ENCODE results near the gene SNRPD2. TPM values are rescaled to one million over a fixed set of nuclear protein-coding genes. Genes with fewer than 3 reads are reported as not detected.

Gene SNRPD2
- total and polyA plus RNA-seq, 7 donors = 205 to 368 (median 243) TPM

DNA sequence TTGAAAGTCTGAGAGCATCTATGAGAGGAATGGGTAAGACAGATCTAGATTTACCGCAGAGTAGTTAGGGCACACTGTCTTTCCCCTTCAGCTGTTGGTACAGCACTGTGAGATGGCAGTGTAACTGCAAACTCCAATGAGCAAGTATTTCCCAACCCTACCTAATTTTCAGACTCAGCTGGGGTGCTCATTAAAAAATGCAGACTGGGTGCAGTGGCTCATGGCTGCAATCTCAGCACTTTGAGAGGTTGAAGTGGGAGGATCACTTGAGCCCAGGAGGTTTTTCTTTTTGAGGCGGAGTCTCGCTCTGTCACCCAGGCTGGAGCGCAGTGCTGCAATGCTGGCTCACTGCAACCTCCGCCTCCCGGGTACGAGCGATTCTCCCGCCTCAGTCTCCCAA is 13.4 kb upstream of the SNRPD2 start:
- no peak for DNase-seq
- 89 to 97% (median 94%) methylated on average over 9 of the region's 9 CpGs for WGBS, 3 donors
- H3K4me3 ChIP-seq = no peak overlapping the region
- intact Hi-C loops (cut with DNase I) = no loop called here
- ATAC-seq = no peak
- H3K27me3 ChIP-seq (ENCODE audit: insufficient read depth in 3 of 3, low read length in 2 of 3) = no peaks in the 10 kb centered on the region
- no peaks in the 10 kb centered on the region for H3K9me3 ChIP-seq
- TF ChIP-seq, protein P1, sequence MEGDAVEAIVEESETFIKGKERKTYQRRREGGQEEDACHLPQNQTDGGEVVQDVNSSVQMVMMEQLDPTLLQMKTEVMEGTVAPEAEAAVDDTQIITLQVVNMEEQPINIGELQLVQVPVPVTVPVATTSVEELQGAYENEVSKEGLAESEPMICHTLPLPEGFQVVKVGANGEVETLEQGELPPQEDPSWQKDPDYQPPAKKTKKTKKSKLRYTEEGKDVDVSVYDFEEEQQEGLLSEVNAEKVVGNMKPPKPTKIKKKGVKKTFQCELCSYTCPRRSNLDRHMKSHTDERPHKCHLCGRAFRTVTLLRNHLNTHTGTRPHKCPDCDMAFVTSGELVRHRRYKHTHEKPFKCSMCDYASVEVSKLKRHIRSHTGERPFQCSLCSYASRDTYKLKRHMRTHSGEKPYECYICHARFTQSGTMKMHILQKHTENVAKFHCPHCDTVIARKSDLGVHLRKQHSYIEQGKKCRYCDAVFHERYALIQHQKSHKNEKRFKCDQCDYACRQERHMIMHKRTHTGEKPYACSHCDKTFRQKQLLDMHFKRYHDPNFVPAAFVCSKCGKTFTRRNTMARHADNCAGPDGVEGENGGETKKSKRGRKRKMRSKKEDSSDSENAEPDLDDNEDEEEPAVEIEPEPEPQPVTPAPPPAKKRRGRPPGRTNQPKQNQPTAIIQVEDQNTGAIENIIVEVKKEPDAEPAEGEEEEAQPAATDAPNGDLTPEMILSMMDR (IDR thresholded peaks at IDR 0.05) = no peak
- no peaks in the 10 kb centered on the region for H3K4me1 ChIP-seq
- peaks cover 0 to 10% of the 10 kb centered on the region in 2 donors for H3K36me3 ChIP-seq (ENCODE audit: insufficient read depth in 1 of 2, low read depth in 1 of 2)
- H3K27ac ChIP-seq = no peak overlapping the region

DNA sequence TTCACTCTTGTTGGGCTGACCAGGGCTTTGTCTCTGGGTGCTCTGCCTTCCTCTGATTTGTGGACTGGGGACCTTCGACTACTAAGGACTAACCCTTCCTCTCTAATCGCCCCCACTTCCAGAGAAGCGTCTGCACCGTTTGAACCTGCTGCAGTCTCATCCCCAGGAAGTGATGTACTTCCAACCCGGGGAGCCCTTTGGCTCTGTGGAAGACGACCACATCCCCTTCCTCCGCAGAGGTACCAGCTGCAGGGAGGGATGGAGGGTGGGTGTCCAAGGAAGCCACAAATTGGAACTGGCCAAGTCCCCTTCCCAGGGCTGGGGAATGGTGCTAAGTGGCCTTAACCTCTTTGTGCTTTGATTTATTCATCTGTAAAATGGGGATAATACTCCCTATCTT is 9.9 kb upstream of the SNRPD2 start:
- DNase-seq (no peak), ATAC-seq (no peak)
- no peaks in the 10 kb centered on the region for H3K27me3 ChIP-seq (ENCODE audit: insufficient read depth in 3 of 3, low read length in 2 of 3)
- TF ChIP-seq, protein P1 (IDR thresholded peaks at IDR 0.05) = no peak
- peaks cover 0 to 10% of the 10 kb centered on the region in 2 donors for H3K36me3 ChIP-seq (ENCODE audit: insufficient read depth in 1 of 2, low read depth in 1 of 2)
- no peaks in the 10 kb centered on the region for H3K9me3 ChIP-seq
- WGBS, 3 donors = 57 to 70% (median 68%) methylated on average over 7 of the region's 7 CpGs
- intact Hi-C loops (cut with DNase I) = no loop called here
- H3K27ac ChIP-seq = no peak overlapping the region
- no peaks in the 10 kb centered on the region for H3K4me1 ChIP-seq
- no peak overlapping the region for H3K4me3 ChIP-seq

DNA sequence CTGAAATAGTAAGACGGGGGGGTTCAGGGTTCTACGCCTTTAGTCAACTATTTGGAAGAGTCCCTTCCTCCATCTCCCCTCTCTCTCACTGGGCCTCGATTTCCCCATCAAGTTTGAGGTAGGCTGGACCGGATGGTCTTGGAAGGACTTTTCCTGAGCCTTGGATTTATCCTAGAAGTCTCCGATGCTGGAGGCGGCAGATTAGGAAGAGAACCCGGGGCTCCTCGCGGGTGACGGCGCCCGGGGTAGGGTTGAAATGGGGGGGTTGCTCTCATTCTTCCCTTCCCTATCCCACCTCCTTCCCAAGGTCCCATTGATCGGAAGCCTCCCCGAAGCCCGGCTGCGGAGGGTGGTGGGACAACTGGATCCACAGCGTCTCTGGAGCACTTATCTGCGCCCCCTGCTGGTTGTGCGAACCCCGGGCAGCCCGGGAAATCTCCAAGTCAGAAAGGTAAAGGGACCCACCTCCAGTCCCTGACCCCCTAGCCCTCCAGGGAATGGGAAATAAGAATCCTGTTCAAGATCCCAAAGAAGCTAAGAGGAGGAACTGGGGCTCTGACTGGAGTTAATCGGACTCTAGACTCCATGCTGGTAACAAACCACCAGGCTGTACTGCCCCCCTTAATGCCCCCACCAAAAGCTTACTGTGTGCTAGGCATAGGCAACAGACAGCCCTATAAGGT is 1.5 kb upstream of the SNRPD2 start:
- intact Hi-C loops (cut with DNase I) = no loop called here
- TF ChIP-seq, protein P1 (IDR thresholded peaks at IDR 0.05) = peak; percentile 77
- Histone ChIP-seq H3K4me1 (peaks cover 11% of the 10 kb centered on the region), H3K9me3 (no peaks in the 10 kb centered on the region), H3K27me3 (ENCODE audit: insufficient read depth in 3 of 3, low read length in 2 of 3) (no peaks in the 10 kb centered on the region), H3K36me3 (ENCODE audit: insufficient read depth in 1 of 2, low read depth in 1 of 2) (peaks cover 0 to 25% of the 10 kb centered on the region in 2 donors), H3K4me3 (peak overlapping the region; percentile 93), H3K27ac (peak overlapping the region; percentile 93)
- DNase-seq (peak; percentile 81 to 89), ATAC-seq (peak in 1 of 4 donors; percentile 39)
- WGBS, 3 donors = 1 to 2% (median 1%) methylated on average over 22 of the region's 22 CpGs

DNA sequence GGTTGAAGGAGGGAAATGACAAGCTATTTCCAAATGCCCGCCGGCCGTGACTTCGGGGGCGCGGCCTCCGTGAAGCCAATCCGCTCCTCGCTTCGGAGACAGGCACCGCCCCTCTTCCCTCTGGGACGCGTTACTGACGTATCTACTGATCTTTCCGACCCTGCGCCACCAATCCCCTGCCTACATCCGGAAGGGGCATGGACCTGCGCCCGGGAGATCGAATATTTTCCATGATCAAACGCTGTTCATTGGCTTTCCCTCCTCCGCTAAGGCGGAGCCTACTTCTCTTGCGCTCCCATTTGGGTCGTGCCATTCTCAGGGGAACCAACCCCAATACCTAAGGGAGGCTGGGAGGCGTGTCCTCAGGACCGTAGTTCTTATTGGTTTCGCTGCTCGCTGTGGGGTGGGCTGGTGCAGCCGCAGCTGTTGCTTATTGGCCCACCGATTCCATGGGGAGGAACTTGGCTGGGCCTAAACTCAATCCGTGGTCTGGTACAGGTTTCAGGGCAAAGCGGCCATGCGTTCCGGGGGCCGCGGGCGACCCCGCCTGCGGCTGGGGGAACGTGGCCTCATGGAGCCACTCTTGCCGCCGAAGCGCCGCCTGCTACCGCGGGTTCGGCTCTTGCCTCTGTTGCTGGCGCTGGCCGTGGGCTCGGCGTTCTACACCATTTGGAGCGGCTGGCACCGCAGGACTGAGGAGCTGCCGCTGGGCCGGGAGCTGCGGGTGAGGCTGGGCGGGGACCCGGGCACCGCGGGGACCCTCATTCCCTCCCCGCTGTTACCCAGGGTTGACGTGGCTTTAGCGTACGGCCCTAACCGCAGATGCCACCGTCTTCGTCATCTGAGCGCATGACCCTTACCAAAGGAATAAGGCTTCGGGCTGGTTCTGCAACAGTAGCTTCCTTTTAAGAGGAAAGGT is 693 bp upstream of the SNRPD2 start, which contains the start of gene QPCTL:
TSS of gene QPCTL (plus strand) at position 480 of the 919 bp plus-strand sequence. CDS start at position 518, 38 bp downstream.
- no peaks in the 10 kb centered on the region for H3K9me3 ChIP-seq
- peak; percentile 91 to 95 (median 93) for ATAC-seq
- intact Hi-C loops (cut with DNase I) = no loop called here
- H3K4me1 ChIP-seq = peaks cover 11% of the 10 kb centered on the region
- TF ChIP-seq, protein P1 (IDR thresholded peaks at IDR 0.05) = no peak
- WGBS, 3 donors = 0% methylated on average over 59 to 70 of the region's 70 CpGs
- no peaks in the 10 kb centered on the region for H3K27me3 ChIP-seq (ENCODE audit: insufficient read depth in 3 of 3, low read length in 2 of 3)
- H3K27ac ChIP-seq = peak within 1 kb of the TSS; percentile 93
- H3K4me3 ChIP-seq = peak within 1 kb of the TSS; percentile 93
- peaks cover 0 to 33% of the 10 kb centered on the region in 2 donors for H3K36me3 ChIP-seq (ENCODE audit: insufficient read depth in 1 of 2, low read depth in 1 of 2)
- DNase-seq = peak; percentile 97 to 98

Measured in psoas muscle (tissue), 8 donors.